HG03045 (cell line): ENCODE data around the gene DNAI2.

ENCODE experiments used
- ATAC-seq: cut with Tn5 transposase; IDR thresholded peaks from one replicate; pipeline ENCODE4 v1.9.1; 2021; ENCODE audit warnings: mild to moderate bottlenecking, moderate library complexity; ENCODE audit not compliant: unreplicated experiment

DNAI2 gene, protein sequence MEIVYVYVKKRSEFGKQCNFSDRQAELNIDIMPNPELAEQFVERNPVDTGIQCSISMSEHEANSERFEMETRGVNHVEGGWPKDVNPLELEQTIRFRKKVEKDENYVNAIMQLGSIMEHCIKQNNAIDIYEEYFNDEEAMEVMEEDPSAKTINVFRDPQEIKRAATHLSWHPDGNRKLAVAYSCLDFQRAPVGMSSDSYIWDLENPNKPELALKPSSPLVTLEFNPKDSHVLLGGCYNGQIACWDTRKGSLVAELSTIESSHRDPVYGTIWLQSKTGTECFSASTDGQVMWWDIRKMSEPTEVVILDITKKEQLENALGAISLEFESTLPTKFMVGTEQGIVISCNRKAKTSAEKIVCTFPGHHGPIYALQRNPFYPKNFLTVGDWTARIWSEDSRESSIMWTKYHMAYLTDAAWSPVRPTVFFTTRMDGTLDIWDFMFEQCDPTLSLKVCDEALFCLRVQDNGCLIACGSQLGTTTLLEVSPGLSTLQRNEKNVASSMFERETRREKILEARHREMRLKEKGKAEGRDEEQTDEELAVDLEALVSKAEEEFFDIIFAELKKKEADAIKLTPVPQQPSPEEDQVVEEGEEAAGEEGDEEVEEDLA

GRCh38 chr17:74274060-74274708, at the start of gene DNAI2:
DNAI2 (plus strand) TSS chr17:74274234; CDS start chr17:74281818, 7,584 bp downstream.
- ATAC-seq, result no peak

DNA sequence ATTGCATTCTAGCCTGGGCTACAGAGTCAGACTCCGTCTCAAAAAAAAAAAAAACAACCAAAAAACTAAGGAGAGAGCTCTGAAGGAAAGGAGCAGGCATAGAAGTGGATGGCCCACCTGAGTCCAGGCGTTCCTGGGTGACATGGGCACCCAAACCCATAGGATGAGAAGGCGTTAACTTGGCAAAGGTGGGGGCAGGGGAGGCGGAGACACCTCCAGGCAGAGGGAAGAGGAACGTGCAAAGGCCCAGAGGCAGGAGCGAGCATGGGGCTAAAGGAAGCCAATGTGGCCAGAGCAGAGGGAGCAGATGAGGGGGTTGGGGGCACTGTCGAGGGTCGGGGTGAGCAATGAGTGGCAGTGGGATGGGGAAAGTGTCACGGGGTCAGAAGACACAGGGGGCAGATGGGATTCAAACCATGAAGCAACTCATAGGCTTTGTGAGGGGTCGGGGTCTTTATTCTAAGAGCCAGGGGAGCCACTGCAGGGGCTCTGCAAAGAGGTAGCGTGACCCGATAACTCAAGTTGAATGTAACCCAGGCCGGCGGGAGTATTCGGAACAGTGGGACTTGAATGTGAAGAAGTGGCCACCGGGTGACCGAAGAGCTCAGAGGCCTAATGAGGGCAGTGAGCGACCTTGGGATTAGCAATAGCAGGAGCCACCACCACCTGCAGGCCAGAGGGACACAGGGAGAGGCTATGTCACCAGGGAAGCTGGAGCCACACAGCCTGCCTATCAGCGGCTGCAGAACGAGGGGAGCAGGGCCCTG, 48.9 kb upstream of the DNAI2 start:
- ATAC-seq, result no peak

GRCh38 chr17:74226252-74226651, 47.8 kb upstream of the DNAI2 start:
- no peak for ATAC-seq

- no peak for ATAC-seq
Measured at GRCh38 chr17:74227271-74228080, 46.6 kb upstream of the DNAI2 start.

- ATAC-seq, result no peak
Measured at GRCh38 chr17:74228306-74228978, 45.6 kb upstream of the DNAI2 start.

- ATAC-seq, result no peak
Measured at GRCh38 chr17:74230896-74231295, 43.1 kb upstream of the DNAI2 start.

DNA sequence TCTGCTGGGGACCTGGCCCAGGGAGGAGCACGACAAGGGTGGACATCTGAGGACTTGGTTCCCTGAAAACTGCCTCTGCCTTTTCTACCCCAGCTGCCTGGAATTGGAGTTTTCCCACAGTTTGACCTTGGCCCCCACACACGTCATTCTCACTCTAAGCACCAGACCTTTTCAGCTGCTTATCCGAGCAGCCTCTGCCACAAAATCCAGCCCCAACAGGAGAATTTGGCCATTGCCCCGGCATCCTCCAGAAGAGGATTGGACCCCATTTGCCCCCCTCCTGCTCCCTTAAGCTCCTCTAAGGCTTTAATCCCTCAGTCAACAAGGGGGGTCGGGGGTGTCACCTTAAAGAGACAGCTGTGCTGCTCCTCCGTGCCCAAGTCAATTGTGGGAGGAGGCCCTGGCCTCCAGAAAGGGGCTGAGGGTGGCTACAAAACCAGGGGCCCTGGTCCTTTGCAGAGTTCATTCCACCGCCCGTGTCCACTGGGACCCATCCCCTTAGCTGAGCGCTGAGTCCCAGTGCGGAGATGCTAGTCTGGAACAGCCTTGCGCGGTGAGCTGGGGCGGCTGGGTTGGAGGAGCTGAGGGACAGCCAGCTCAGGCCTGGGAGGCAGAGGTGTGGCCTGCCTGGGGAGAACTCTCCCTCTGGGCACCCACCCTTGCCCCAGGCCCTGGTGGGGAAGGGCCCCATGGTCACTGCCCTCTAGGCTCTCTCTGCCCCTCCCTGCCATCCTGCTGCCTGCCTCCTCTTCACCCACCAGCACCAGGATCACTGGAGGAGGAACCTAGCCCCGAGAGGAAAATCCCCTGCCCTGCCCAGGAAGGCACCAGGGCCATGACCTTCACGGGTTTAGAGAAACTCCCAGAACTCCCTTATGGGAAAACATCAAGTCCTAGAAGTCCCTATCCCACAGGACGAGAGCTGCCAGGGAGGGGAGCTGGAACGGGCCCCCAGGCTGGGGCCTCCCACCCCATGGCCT, 41.8 kb upstream of the DNAI2 start:
- ATAC-seq, result no peak

- no peak for ATAC-seq
Measured at GRCh38 chr17:74233937-74234336, 40.1 kb upstream of the DNAI2 start.

GRCh38 chr17:74234486-74234885, 39.5 kb upstream of the DNAI2 start:
- no peak for ATAC-seq

DNA sequence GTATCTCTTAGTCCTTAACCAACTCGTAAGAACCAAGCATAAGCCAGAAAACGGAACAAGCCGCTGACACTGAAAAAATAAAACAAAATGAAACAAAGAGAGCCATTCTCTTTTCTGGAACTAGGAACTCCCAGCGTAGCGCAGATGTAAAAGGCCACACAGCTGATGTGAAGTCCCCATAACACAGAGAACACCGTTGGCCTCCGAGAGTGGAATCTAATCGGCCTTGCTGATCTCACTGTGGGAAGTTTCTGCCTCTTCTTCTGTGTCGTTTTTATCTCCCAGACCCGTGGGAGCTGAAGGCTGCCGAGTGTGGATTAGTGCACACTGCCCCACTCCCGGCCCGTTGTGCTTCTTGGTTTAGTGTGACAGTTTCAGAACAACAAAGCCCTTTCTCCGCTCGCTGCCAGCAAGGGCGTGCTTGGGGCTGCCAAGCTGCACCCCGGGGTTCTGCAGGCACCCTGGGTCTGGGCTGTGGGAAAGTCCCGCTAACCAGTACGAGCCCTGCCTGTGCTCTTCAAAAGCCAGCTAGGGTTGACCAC, 38.9 kb upstream of the DNAI2 start:
- no peak for ATAC-seq

DNA sequence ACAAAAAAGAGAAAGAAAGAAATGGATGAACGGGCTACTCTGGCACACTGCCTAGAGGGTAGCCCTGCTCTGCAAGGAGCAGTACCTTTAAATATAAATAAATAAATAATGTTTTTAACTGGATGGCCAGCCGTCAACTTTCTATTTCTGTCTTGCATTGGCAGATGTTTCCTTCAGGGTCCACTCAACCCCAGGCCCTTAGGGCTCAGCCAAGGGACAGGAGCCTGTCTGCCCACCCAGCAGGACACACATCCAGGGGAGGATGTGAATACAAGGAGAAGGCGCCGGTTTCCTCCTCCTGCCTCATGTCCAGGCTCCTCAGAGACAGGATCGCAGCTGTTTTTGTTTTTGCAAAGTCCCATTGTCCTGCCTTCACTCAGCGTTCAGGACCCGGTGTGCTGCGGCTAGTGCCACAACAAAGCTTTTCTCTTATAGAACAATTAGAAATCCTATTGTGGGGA, 38.1 kb upstream of the DNAI2 start:
- ATAC-seq, result no peak

GRCh38 chr17:74237321-74237720, 36.7 kb upstream of the DNAI2 start:
- ATAC-seq, result no peak

GRCh38 chr17:74239172-74239571, 34.9 kb upstream of the DNAI2 start:
- ATAC-seq, result no peak

DNA sequence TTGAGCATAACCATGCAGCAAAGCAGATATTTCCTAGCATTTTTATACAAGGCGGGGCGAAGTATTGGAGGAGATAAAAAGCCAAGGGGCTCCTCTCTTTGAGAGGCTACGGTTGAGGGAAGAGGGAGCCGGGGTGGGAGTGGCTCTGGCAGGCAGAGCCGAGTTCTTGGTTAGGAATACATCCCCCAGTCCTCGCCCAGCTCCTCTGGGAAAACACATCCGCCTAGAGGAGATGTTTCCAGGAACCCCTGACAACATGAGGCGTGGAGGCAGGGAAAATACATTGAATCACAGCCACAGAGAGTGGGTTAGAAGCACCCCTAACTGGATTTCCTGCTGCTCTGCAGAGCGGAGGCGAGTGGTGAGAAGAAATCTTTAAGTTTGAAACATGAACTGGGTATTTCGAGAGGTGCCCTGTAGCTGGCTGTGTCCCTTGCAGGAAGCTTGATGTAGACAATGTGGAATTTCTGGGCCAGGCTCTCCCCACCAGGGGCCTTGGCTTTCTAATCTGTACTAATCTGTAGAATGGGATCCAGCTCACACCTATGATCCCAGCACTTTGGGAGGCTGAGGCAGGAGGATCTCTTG, 33.3 kb upstream of the DNAI2 start:
- no peak for ATAC-seq

GRCh38 chr17:74241431-74241830, 32.6 kb upstream of the DNAI2 start:
- ATAC-seq, result no peak

DNA sequence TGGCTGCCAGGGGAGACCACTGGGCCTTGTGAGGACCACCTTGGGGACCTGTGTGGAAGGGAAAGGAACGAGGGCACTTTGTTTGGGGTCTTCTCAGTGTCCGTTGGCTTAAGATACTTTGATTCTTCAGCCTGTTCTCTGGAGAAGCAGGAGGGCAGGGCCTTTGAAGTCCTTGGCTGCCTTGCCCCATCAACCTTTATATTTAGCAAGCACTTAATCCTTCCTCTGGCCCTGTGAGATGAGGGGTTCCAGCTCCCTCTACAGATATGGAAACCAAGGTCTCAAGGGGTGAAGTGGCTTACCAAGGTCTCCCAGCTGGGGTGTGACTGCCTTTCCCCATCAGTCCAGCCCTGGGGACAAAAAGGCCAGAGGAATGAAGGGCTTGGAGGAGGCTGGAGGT, 32.2 kb upstream of the DNAI2 start:
- no peak for ATAC-seq

GRCh38 chr17:74243013-74243755, 30.9 kb upstream of the DNAI2 start:
- no peak for ATAC-seq
